ENCODE measurements around the gene GTF2IRD2.
"Not testable (repeated sequence)": the region's sequence is repeated elsewhere in the genome, so short reads cannot be mapped to it uniquely, and the experiment has no call there.

DNA sequence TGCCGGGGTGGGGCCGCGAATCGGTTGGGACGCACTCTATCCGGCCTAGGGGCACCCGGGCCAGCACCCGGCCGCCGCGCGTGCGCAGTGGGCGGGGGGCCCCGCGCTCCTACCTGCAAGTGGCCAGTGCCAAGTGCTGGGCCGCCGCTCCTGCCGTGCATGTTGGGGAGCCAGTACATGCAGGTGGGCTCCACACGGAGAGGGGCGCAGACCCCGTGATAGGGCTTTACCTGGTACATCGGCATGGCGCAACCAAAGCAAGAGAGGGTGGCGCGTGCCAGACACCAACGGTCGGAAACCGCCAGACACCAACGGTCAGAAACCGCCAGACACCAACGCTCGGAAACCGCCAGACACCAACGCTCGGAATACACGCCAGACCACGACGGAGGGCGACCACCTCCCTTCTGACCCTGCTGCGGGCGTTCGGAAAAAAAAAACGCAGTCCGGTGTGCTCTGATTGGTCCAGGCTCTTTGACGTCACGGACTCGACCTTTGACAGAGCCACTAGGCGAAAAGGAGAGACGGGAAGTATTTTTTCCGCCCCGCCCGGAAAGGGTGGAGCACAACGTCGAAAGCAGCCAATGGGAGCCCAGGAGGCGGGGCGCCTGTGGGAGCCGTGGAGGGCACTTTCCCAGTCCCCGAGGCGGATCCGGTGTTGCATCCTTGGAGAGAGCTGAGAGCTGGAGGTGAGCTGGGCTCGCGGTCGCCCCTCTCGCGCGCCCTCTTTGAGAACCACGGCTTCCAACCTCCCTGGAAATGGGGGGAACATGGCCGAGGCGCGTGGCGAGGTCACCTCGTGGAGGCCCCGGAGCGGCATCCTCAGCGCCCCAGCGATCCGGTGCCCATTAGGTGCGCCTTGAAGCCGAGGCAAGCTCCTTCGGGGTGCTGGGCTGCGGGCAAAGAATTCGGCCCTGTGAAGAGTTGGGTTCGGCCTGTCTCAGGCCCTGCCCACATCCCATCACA, 39.0 kb upstream of the GTF2IRD2 start:
- TF ChIP-seq, protein P1, sequence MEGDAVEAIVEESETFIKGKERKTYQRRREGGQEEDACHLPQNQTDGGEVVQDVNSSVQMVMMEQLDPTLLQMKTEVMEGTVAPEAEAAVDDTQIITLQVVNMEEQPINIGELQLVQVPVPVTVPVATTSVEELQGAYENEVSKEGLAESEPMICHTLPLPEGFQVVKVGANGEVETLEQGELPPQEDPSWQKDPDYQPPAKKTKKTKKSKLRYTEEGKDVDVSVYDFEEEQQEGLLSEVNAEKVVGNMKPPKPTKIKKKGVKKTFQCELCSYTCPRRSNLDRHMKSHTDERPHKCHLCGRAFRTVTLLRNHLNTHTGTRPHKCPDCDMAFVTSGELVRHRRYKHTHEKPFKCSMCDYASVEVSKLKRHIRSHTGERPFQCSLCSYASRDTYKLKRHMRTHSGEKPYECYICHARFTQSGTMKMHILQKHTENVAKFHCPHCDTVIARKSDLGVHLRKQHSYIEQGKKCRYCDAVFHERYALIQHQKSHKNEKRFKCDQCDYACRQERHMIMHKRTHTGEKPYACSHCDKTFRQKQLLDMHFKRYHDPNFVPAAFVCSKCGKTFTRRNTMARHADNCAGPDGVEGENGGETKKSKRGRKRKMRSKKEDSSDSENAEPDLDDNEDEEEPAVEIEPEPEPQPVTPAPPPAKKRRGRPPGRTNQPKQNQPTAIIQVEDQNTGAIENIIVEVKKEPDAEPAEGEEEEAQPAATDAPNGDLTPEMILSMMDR (IDR thresholded peaks at IDR 0.05), result not testable (repeated sequence)
- peak; percentile 63 to 81 for TF ChIP-seq POLR2A (IDR thresholded peaks at IDR 0.05)

All from adrenal gland (tissue), 5 donors.